Endothelial cell of umbilical vein (primary cell): ENCODE measurements around the gene CDC5L. TPM values are rescaled to one million over a fixed set of nuclear protein-coding genes. Genes with fewer than 3 reads are reported as not detected.

ENCODE experiments used
- BruUV-seq: library from RNA; stranded (reverse); fragments of 400-500 nt; replicated peaks from 2 replicates; lab custom pipeline; 2021; lab: Mats Ljungman, UMichigan
- CTCF ChIA-PET: fragments of 300-600, 350-600 bp; sonication (Branson Sonifier 250); formaldehyde crosslinking; loops from one replicate; lab custom pipeline; 2021; ENCODE audit warnings: antibody characterized with exemption, inconsistent platforms; lab: Charles Lee
- POLR2A ChIA-PET: fragments of 300-600, 350-600 bp; sonication (Branson Sonifier 250); formaldehyde crosslinking; loops from one replicate; lab custom pipeline; 2021; ENCODE audit warnings: antibody characterized with exemption, inconsistent platforms; lab: Charles Lee
- DNase-seq: peaks from one replicate; pipeline ENCODE4 v3.0.0-alpha.2; 2011; ENCODE audit warnings: low read depth, low spot score
- FAIRE-seq: peaks from 2 replicates; lab custom pipeline; 2011; peaks lifted over from hg19 to GRCh38; lab: Jason Lieb, UNC
- H2AFZ ChIP-seq: 2 replicates; pipeline ENCODE4 v1.6.0; 2012; ENCODE audit warnings: low read depth, low read length, control low read depth, inconsistent platforms
- H3K27ac ChIP-seq: 2 replicates; pipeline ENCODE4 v1.5.1; 2011; ENCODE audit warnings: low read depth, mild to moderate bottlenecking, control low read depth, low read length, moderate library complexity; ENCODE audit not compliant: insufficient read depth
- H3K27me3 ChIP-seq, 2 experiments: 2 replicates each; pipeline versions ENCODE4 v1.6.0 to v1.6.1; 2011; ENCODE audit warnings: low read length in 2 of 2, mixed read lengths in 1 of 2; ENCODE audit not compliant: control insufficient read depth in 2 of 2, insufficient read depth in 2 of 2
- H3K36me3 ChIP-seq, 2 experiments: 2 replicates in 1 of 2; 3 replicates in 1 of 2; pipeline ENCODE4 v1.5.1; 2011; ENCODE audit warnings: low read length in 2 of 2, mild to moderate bottlenecking in 1 of 2, moderate library complexity in 1 of 2; ENCODE audit not compliant: control insufficient read depth in 2 of 2, insufficient read depth in 2 of 2; ENCODE audit errors: extremely low read depth in 1 of 2
- H3K4me1 ChIP-seq: 3 replicates; pipeline ENCODE4 v1.5.1; 2011; ENCODE audit warnings: mild to moderate bottlenecking, low read length; ENCODE audit not compliant: control insufficient read depth, insufficient read depth; ENCODE audit errors: extremely low read depth
- H3K4me2 ChIP-seq: 2 replicates; pipeline ENCODE4 v1.6.1; 2011; ENCODE audit warnings: low read length, control low read depth, mixed read lengths; ENCODE audit not compliant: insufficient read depth
- H3K4me3 ChIP-seq, 3 experiments: fragments of 200-600 bp in 1 of 3; sonication (generic), shearing (Covaris generic) in 1 of 3; replicated peaks in 1 of 3; 2 replicates each; pipeline ENCODE4 v1.5.1; 2011 to 2016; ENCODE audit warnings: control low read depth in 3 of 3, low read length in 3 of 3, mild to moderate bottlenecking in 2 of 3, inconsistent platforms in 1 of 3, low read depth in 1 of 3, moderate library complexity in 1 of 3; ENCODE audit not compliant: insufficient read depth in 1 of 3
- H3K79me2 ChIP-seq: 2 replicates; pipeline ENCODE4 v1.6.0; 2012; ENCODE audit warnings: low read length, inconsistent platforms; ENCODE audit not compliant: control insufficient read depth, insufficient read depth
- H3K9ac ChIP-seq: replicated peaks from 2 replicates; pipeline ENCODE3; 2011; ENCODE audit warnings: low read length, control low read depth; ENCODE audit not compliant: insufficient read depth; ENCODE audit errors: extremely low read depth
- H3K9me1 ChIP-seq: replicated peaks from 3 replicates; pipeline ENCODE4 v1.6.0; 2011; ENCODE audit warnings: mild to moderate bottlenecking, low read length; ENCODE audit not compliant: control insufficient read depth, insufficient read depth; ENCODE audit errors: extremely low read depth
- H3K9me3 ChIP-seq: replicated peaks from 2 replicates; pipeline ENCODE4 v1.5.1; 2012; ENCODE audit warnings: low read length, inconsistent platforms; ENCODE audit not compliant: control insufficient read depth, insufficient read depth
- H4K20me1 ChIP-seq: replicated peaks from 2 replicates; pipeline ENCODE3; 2011; ENCODE audit warnings: mild to moderate bottlenecking, low read length; ENCODE audit not compliant: control insufficient read depth, insufficient read depth; ENCODE audit errors: extremely low read depth
- CTCF ChIP-seq, 2 donors: IDR thresholded peaks; 1 replicate in 1 of 2; 2 replicates in 1 of 2; pipeline ENCODE4 v1.5.1; 2011; ENCODE audit warnings: low read length in 2 of 2, mild to moderate bottlenecking in 2 of 2, moderate library complexity in 2 of 2, control low read depth in 1 of 2, inconsistent platforms in 1 of 2, low read depth in 1 of 2; ENCODE audit not compliant: insufficient read depth in 1 of 2; ENCODE audit errors: extremely low read depth in 1 of 2
- EZH2 ChIP-seq: IDR thresholded peaks from 2 replicates; pipeline ENCODE4 v1.6.1; 2012; ENCODE audit warnings: borderline replicate concordance, low read depth, mild to moderate bottlenecking, moderate library complexity, low read length, inconsistent platforms; ENCODE audit not compliant: severe bottlenecking
- FOS ChIP-seq: IDR thresholded peaks from 2 replicates; pipeline ENCODE4 v1.6.1; 2011; ENCODE audit warnings: mild to moderate bottlenecking, low read length, moderate library complexity, borderline replicate concordance; ENCODE audit not compliant: insufficient read depth
- GATA2 ChIP-seq: IDR thresholded peaks from 2 replicates; pipeline ENCODE4 v1.7.0; 2011; ENCODE audit warnings: low read depth, mild to moderate bottlenecking, moderate library complexity, mixed read lengths, low read length; ENCODE audit not compliant: insufficient read length, insufficient read depth
- JUN ChIP-seq: IDR thresholded peaks from 2 replicates; pipeline ENCODE4 v1.6.1; 2011; ENCODE audit warnings: borderline replicate concordance, low read depth; ENCODE audit not compliant: insufficient read length, insufficient read depth
- MAX ChIP-seq: IDR thresholded peaks from 2 replicates; pipeline ENCODE4 v1.6.1; 2011; ENCODE audit not compliant: insufficient read depth, insufficient read length
- MYC ChIP-seq: IDR thresholded peaks from one replicate; pipeline ENCODE4 v1.6.1; 2011; ENCODE audit warnings: mild to moderate bottlenecking, low read depth, low read length
- POLR2A ChIP-seq: IDR thresholded peaks from 2 replicates; pipeline ENCODE4 v1.6.1; 2012; ENCODE audit warnings: low read depth, mild to moderate bottlenecking, control low read depth, low read length
- POLR2AphosphoS5 ChIP-seq: IDR thresholded peaks from 2 replicates; pipeline ENCODE4 v1.6.1; 2012; ENCODE audit warnings: low read depth, mild to moderate bottlenecking, control low read depth, low read length, moderate library complexity; ENCODE audit not compliant: insufficient read depth
- dilution Hi-C: fragments of 300-500 bp; cut with MboI; formaldehyde crosslinking; loops from one replicate; pipeline ENCODE4 v1.15.0; 2019; ENCODE audit warnings: low sequenced_read_pairs; ENCODE audit not compliant: extremely low pct_ligation_motif_present
- intact Hi-C: fragments of 100-400 bp; cut with micrococcal nuclease; formaldehyde crosslinking; loops from one replicate; pipeline ENCODE4 v1.10.0; 2022
- polyA plus RNA-seq, 4 experiments: library from polyadenylated mRNA; depleted of rRNA in 3 of 4; stranded (reverse) in 3 of 4; unstranded in 1 of 4; fragments of >200 nt; gene quantifications; 2 replicates each; pipeline versions ENCODE4 v1.2.1 to v1.2.3, GENCODE V29; 2011 to 2012; ENCODE audit warnings: missing spikeins in 1 of 4
- total RNA-seq: library from RNA; stranded (reverse); gene quantifications from 2 replicates; pipeline ENCODE4 v1.2.3, GENCODE V29; 2021

The CDC5L gene
- total and polyA plus RNA-seq, 2 donors (not counting 3 experiments of a cell fraction or from before 2014, with no cell fraction given), result 6.9 to 24.6 TPM

GRCh38 chr6:44404022-44404714 is 16.7 kb downstream of the CDC5L start:
- ChIA-PET CTCF (no interaction called here), POLR2A (no interaction called here)
- TF ChIP-seq MAX, result no peak
- TF ChIP-seq JUN, result no peak
- TF ChIP-seq EZH2, result no peak
- TF ChIP-seq POLR2A, result no peak
- TF ChIP-seq CTCF (IDR thresholded peaks at IDR 0.05; ENCODE audit: extremely low read depth in 1 of 2, insufficient read depth in 1 of 2, low read depth in 1 of 2, low read length in 2 of 2), result no peak
- no peak for TF ChIP-seq POLR2AphosphoS5
- no peak for TF ChIP-seq MYC
- TF ChIP-seq FOS, result no peak
- TF ChIP-seq GATA2, result no peak
- Histone ChIP-seq H3K9ac (no peak overlapping the region), H3K36me3 (peaks cover 8 to 24% of the 10 kb centered on the region in 2 experiments), H4K20me1 (no peaks in the 10 kb centered on the region), H3K27ac (no peak overlapping the region), H3K9me1 (no peaks in the 10 kb centered on the region), H3K4me2 (no peak overlapping the region), H3K4me1 (peaks cover 7% of the 10 kb centered on the region), H3K9me3 (no peaks in the 10 kb centered on the region), H3K27me3 (no peaks in the 10 kb centered on the region), H3K79me2 (peaks cover 11% of the 10 kb centered on the region), H3K4me3 (no peak overlapping the region), H2AFZ (no peak overlapping the region)
- DNase-seq, result no peak
- dilution Hi-C loops (no loop called here), intact Hi-C loops (no loop called here)
- FAIRE-seq, result no peak
- no TSS peak for BruUV-seq
